Adrenal gland (tissue), 12 donors: ENCODE data around the gene TRRAP. TPM values are rescaled to one million over a fixed set of nuclear protein-coding genes. Genes with fewer than 3 reads are reported as not detected.

Experiments used
- DNase-seq, 7 donors: peaks; one replicate each; pipeline ENCODE4 v3.0.0-alpha.2; 2019 to 2020
- H3K27ac ChIP-seq, 5 donors: fragments of 200-600 bp; sonication (generic) in 4 of 5; 1 replicate in 3 of 5; 2 replicates in 2 of 5; pipeline versions ENCODE4 v1.5.1 to v1.8.0; 2016 to 2020; ENCODE audit warnings: mild to moderate bottlenecking in 1 of 5
- H3K27me3 ChIP-seq: fragments of 200-600 bp; 2 replicates; pipeline ENCODE4 v1.8.0; 2021
- H3K36me3 ChIP-seq, 2 donors: fragments of 200-600 bp; replicated peaks in 1 of 2; 1 replicate in 1 of 2; 2 replicates in 1 of 2; pipeline versions ENCODE4 v1.5.1 to v1.8.0; 2018 to 2022
- H3K4me1 ChIP-seq, 2 donors: fragments of 200-600 bp; replicated peaks in 1 of 2; 1 replicate in 1 of 2; 2 replicates in 1 of 2; pipeline versions ENCODE4 v1.5.1 to v1.8.0; 2018 to 2021
- H3K4me3 ChIP-seq, 4 donors: fragments of 200-600 bp; sonication (generic) in 3 of 4; one replicate each; pipeline ENCODE4 v1.5.1; 2016 to 2018
- H3K9me3 ChIP-seq, 3 donors: fragments of 200-600 bp; sonication (generic) in 1 of 3; replicated peaks in 1 of 3; 1 replicate in 2 of 3; 2 replicates in 1 of 3; pipeline versions ENCODE4 v1.5.1 to v1.8.0; 2016 to 2021
- POLR2A ChIP-seq, 2 donors: fragments of 450-650 bp; IDR thresholded peaks; one replicate each; pipeline ENCODE4 v1.6.1; 2017; ENCODE audit warnings: antibody characterized with exemption in 2 of 2, mild to moderate bottlenecking in 2 of 2, moderate library complexity in 1 of 2
- WGBS, 4 donors: extraction: QIAGEN DNeasy Blood & Tissue Kit in 2 of 4; methylation state at CpG; one replicate each; pipeline versions ENCODE4 v1.1.5 to v1.1.7; 2013 to 2017; 5-methylcytosine and 5-hydroxymethylcytosine counted together
- intact Hi-C, 2 donors: fragments of 100-400 bp; cut with DNase I; formaldehyde crosslinking; loops; one replicate each; pipeline versions ENCODE4 v1.14.1 to v1.15.0; 2022 to 2023
- polyA plus RNA-seq, 3 donors: library from polyadenylated mRNA; stranded (reverse); fragments of 200-250 nt in 2 of 3; fragments of 350-450 nt in 1 of 3; fragmentation: Illumina TruSeq in 1 of 3; extraction: RNeasy Lipid Tissue Mini Kit (QIAGEN cat#74804) in 1 of 3; gene quantifications; one replicate each; pipeline ENCODE4 v1.2.3, GENCODE V29; 2013 to 2014
- total RNA-seq, 9 donors: library from RNA; depleted of rRNA in 4 of 9; stranded (reverse); fragments of >200 nt in 4 of 9; fragments of 120-200 nt in 1 of 9; fragmentation: NEBNext Ultra II Directional in 1 of 9; extraction: Animal tissue kit (Norgen Biotek cat#: 25700) in 1 of 9; gene quantifications; one replicate each; pipeline versions ENCODE4 v1.1.0 to v1.2.4, GENCODE V29; 2013 to 2023
- TF ChIP-seq, protein P1 (sequence below), 6 experiments: fragments of 450-650 bp in 4 of 6; fragments of 200-600 bp in 2 of 6; sonication (generic) in 1 of 6; IDR thresholded peaks; 1 replicate in 5 of 6; 2 replicates in 1 of 6; pipeline versions ENCODE4 v1.5.1 to v1.8.0; 2016 to 2021; ENCODE audit warnings: antibody characterized with exemption in 6 of 6, mild to moderate bottlenecking in 2 of 6, moderate library complexity in 1 of 6
- donor health status: healthy with polysubstance abuse.
- donor health status: Bipolar disorder and iron deficiency.
- donor health status: DM: yes; HTN: yes; CAD: no.
- donor health status: DM: no; HTN: no; CAD: no.
- donor health status: DM: no; HTN: no; CAD: no.
- donor health status: DM: yes; HTN: yes; CAD: no.

The TRRAP gene
- total and polyA plus RNA-seq, 12 donors: 11.8 to 43.0 (median 30.9) TPM

DNA sequence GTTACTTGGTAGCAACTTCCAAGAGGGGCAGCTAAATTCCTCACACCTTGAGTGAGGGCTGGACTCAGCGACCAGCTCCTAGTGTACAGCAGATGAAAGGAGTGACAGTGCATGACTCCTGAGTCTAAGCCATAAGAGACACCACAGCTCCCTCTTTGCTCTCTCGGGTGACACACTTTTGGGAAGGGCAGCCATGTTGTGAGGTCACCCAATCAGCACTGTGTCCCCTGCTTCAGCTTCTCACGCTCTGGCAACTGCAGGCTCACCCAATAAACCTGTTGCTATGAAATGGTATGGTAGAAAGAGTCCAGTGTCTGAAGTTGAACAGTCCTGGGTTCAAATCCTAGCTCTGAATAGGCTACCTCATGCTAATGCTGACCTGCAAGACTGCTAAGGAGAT lies 29.4 kb upstream of the TRRAP start:
- TF ChIP-seq, protein P1, sequence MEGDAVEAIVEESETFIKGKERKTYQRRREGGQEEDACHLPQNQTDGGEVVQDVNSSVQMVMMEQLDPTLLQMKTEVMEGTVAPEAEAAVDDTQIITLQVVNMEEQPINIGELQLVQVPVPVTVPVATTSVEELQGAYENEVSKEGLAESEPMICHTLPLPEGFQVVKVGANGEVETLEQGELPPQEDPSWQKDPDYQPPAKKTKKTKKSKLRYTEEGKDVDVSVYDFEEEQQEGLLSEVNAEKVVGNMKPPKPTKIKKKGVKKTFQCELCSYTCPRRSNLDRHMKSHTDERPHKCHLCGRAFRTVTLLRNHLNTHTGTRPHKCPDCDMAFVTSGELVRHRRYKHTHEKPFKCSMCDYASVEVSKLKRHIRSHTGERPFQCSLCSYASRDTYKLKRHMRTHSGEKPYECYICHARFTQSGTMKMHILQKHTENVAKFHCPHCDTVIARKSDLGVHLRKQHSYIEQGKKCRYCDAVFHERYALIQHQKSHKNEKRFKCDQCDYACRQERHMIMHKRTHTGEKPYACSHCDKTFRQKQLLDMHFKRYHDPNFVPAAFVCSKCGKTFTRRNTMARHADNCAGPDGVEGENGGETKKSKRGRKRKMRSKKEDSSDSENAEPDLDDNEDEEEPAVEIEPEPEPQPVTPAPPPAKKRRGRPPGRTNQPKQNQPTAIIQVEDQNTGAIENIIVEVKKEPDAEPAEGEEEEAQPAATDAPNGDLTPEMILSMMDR (IDR thresholded peaks at IDR 0.05): no peak
- no peak for TF ChIP-seq POLR2A (IDR thresholded peaks at IDR 0.05)
- Histone ChIP-seq H3K36me3 (no peaks in the 10 kb centered on the region), H3K27ac (no peak overlapping the region), H3K9me3 (no peaks in the 10 kb centered on the region), H3K4me3 (no peak overlapping the region), H3K27me3 (no peaks in the 10 kb centered on the region), H3K4me1 (no peaks in the 10 kb centered on the region)
- DNase-seq: no peak
- intact Hi-C loops: no loop called here
- WGBS, 4 donors: 84 to 97% (median 93%) methylated on average over 2 to 3 of the region's 3 CpGs

DNA sequence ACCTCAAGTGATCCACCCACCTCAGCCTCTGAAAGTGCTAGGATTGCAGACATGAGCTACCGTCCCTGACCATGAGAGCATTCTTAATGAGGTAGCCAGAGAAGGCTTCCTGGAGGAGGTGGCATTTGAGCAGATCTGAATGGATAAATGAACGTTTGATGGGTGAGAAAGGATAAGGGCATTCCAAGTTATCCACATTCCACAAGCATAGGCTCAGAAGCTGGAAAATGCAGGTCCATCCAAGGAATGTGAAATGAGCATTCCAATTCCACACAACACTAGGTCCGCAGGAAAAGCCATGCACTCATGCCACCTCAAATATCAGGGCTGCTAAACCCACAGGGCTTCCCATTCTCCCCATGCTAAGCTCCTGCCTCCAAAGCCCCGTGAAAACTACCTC lies 25.5 kb upstream of the TRRAP start:
- H3K4me1 ChIP-seq: no peaks in the 10 kb centered on the region
- no peak overlapping the region for H3K4me3 ChIP-seq
- H3K27ac ChIP-seq: no peak overlapping the region
- H3K27me3 ChIP-seq: no peaks in the 10 kb centered on the region
- H3K36me3 ChIP-seq: no peaks in the 10 kb centered on the region
- 72 to 86% (median 77%) methylated on average over 4 of the region's 4 CpGs for WGBS, 4 donors
- no peak for DNase-seq
- no peaks in the 10 kb centered on the region for H3K9me3 ChIP-seq
- intact Hi-C loops: no loop called here
- TF ChIP-seq, protein P1 (IDR thresholded peaks at IDR 0.05): no peak
- no peak for TF ChIP-seq POLR2A (IDR thresholded peaks at IDR 0.05)

DNA sequence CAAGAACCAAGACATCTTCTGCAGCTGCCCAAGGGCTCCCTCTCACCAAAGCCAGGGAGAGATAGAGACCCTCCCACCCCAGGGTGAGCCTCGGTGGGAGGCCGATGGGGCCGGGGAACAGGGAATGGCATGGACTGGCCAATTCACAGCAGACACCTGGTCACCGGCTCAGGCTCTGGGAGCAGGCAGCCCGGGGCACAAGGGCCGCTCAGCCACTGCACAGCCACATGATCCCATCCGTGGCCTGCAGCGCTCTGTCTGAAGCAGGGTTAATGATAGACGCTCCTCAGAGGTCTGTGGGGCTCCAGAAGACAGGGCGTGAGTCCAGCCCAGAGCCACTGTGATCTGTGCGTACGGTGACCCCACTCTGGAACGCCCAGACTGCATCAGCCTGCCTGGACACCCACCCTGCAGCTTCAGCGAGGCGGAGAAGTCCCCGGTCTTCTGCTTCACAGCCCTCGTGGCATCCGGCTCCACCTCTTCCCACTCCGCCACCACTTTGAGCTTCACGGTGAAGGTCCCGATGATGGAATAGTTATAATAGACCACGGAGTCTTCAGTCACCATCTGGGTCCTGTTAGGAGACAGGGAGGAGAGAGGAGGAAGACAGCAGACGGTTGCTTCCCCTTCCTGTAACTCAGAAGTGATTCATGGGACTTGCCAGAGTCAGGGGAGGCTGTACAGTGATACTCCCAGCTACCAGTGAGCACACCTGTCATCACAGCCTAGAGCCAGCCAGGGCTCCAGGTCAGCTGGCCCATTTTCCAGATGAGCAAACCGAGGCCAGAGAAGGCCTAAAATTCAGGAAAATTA lies 22.5 kb upstream of the TRRAP start:
- H3K9me3 ChIP-seq: no peaks in the 10 kb centered on the region
- no peaks in the 10 kb centered on the region for H3K4me1 ChIP-seq
- no peak overlapping the region for H3K4me3 ChIP-seq
- WGBS, 4 donors: 81 to 84% (median 83%) methylated on average over 14 to 24 of the region's 24 CpGs
- intact Hi-C loops: no loop called here
- no peaks in the 10 kb centered on the region for H3K27me3 ChIP-seq
- no peak for DNase-seq
- H3K27ac ChIP-seq: no peak overlapping the region
- no peaks in the 10 kb centered on the region for H3K36me3 ChIP-seq
- no peak for TF ChIP-seq POLR2A (IDR thresholded peaks at IDR 0.05)
- TF ChIP-seq, protein P1 (IDR thresholded peaks at IDR 0.05): no peak

DNA sequence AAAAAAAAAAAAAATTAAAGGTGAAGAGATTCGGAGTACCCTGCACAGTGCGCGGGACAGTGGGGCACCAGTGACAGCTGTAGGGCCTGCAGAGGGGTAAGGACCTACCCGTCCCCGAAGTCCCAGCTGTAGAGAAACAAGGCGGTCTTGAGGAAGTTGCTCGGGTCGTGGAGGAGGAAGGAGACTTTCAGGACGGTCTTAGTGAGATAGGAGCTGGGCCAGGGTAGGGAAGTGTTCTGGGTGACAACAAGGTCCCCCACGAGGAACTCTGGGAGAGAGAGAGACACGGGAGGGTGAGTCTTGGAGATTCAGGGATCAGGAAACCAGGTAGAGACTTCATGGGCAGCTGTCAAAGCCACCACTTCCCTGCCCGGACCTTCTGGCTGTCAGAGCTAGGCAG lies 18.3 kb upstream of the TRRAP start:
- intact Hi-C loops: no loop called here
- no peak for DNase-seq
- TF ChIP-seq, protein P1 (IDR thresholded peaks at IDR 0.05): no peak
- no peak for TF ChIP-seq POLR2A (IDR thresholded peaks at IDR 0.05)
- Histone ChIP-seq H3K36me3 (no peaks in the 10 kb centered on the region), H3K9me3 (no peaks in the 10 kb centered on the region), H3K4me3 (no peak overlapping the region), H3K4me1 (no peaks in the 10 kb centered on the region), H3K27ac (no peak overlapping the region), H3K27me3 (no peaks in the 10 kb centered on the region)
- 63 to 77% (median 70%) methylated on average over 12 of the region's 12 CpGs for WGBS, 4 donors
